Measurements from ENCODE around the gene ADORA3. TPM values are rescaled to one million over a fixed set of nuclear protein-coding genes. Genes with fewer than 3 reads are reported as not detected.

ADORA3 gene
- total RNA-seq, 2 experiments from 2014 or later = not detected

- H3K4me1 Mint-ChIP-seq (ENCODE audit: low read depth) = peaks cover 23% of the 10 kb centered on the region
- ATAC-seq (ENCODE audit: poor library complexity) = no peak
- H3K9me3 Mint-ChIP-seq = no peaks in the 10 kb centered on the region
Measured at GRCh38 chr1:111463029-111463683, 40.3 kb downstream of the ADORA3 start.

GRCh38 chr1:111462370-111463028 lies 40.9 kb downstream of the ADORA3 start:
- CTCF ChIA-PET = no interaction called here

More at GRCh38 chr1:111463029-111463683, 40.3 kb downstream of the ADORA3 start:
- intact Hi-C loops (cut with DNase I, micrococcal nuclease) = no loop called here
- ChIA-PET POLR2A (interaction anchor here (2.3 to 2.4 kb wide), 2 partner anchors 14 to 45 kb away, joined by 7 to 8 read pairs; no protein-coding TSS in a partner anchor), CTCF (interaction anchor here (1.4 kb wide), 1 partner anchor 45 kb away, joined by 3 read pairs; no protein-coding TSS in a partner anchor)
- Histone ChIP-seq H3K4me3 (ENCODE audit: low read length) (no peak overlapping the region), H3K27me3 (ENCODE audit: control insufficient read depth in 1 of 2, insufficient read depth in 2 of 2, low read length in 2 of 2) (no peaks in the 10 kb centered on the region), H3K27ac (ENCODE audit: low read depth in 1 of 2, low read length in 2 of 2) (no peak overlapping the region), H3K4me1 (ENCODE audit: insufficient read depth, low read length) (no peaks in the 10 kb centered on the region), H3K36me3 (ENCODE audit: insufficient read depth, low read length) (peaks cover 45% of the 10 kb centered on the region), H3K9me3 (ENCODE audit: control insufficient read depth in 1 of 2, insufficient read depth in 1 of 2, low read length in 2 of 2) (no peaks in the 10 kb centered on the region)
- no peak overlapping the region for H3K4me3 Mint-ChIP-seq
- H3K36me3 Mint-ChIP-seq (ENCODE audit: low read depth) = peaks cover 76% of the 10 kb centered on the region
- TF ChIP-seq CTCF (IDR thresholded peaks at IDR 0.05) = no peak
- DNase-seq = no peak
- H3K27ac Mint-ChIP-seq = peak overlapping the region; percentile 18
- H3K27me3 Mint-ChIP-seq = no peaks in the 10 kb centered on the region

GRCh38 chr1:111461765-111462164 lies 41.7 kb downstream of the ADORA3 start:
- Histone ChIP-seq H3K4me1 (ENCODE audit: insufficient read depth, low read length) (no peaks in the 10 kb centered on the region), H3K36me3 (ENCODE audit: insufficient read depth, low read length) (peaks cover 56% of the 10 kb centered on the region), H3K4me3 (ENCODE audit: low read length) (no peak overlapping the region), H3K9me3 (ENCODE audit: control insufficient read depth in 1 of 2, insufficient read depth in 1 of 2, low read length in 2 of 2) (no peaks in the 10 kb centered on the region), H3K27me3 (ENCODE audit: control insufficient read depth in 1 of 2, insufficient read depth in 2 of 2, low read length in 2 of 2) (no peaks in the 10 kb centered on the region), H3K27ac (ENCODE audit: low read depth in 1 of 2, low read length in 2 of 2) (no peak overlapping the region)
- Mint-ChIP-seq H3K9me3 (no peaks in the 10 kb centered on the region), H3K4me3 (no peak overlapping the region), H3K36me3 (ENCODE audit: low read depth) (peaks cover 84% of the 10 kb centered on the region), H3K4me1 (ENCODE audit: low read depth) (peaks cover 23% of the 10 kb centered on the region), H3K27me3 (no peaks in the 10 kb centered on the region), H3K27ac (no peak overlapping the region)
- DNase-seq (no peak), ATAC-seq (ENCODE audit: poor library complexity) (no peak)
- intact Hi-C loops (cut with DNase I, micrococcal nuclease) = no loop called here
- POLR2A ChIA-PET = interaction anchor here (2.3 kb wide), 1 partner anchor 15 kb away, joined by 7 read pairs; no protein-coding TSS in a partner anchor
- TF ChIP-seq CTCF (IDR thresholded peaks at IDR 0.05) = no peak
- CTCF ChIA-PET = interaction anchor here (1.1 kb wide), 1 partner anchor 21 kb away, joined by 4 read pairs; no protein-coding TSS in a partner anchor

More at GRCh38 chr1:111462370-111463028, 40.9 kb downstream of the ADORA3 start:
- H3K9me3 Mint-ChIP-seq = no peaks in the 10 kb centered on the region
- Histone ChIP-seq H3K27ac (ENCODE audit: low read depth in 1 of 2, low read length in 2 of 2) (no peak overlapping the region), H3K4me1 (ENCODE audit: insufficient read depth, low read length) (no peaks in the 10 kb centered on the region), H3K27me3 (ENCODE audit: control insufficient read depth in 1 of 2, insufficient read depth in 2 of 2, low read length in 2 of 2) (no peaks in the 10 kb centered on the region), H3K9me3 (ENCODE audit: control insufficient read depth in 1 of 2, insufficient read depth in 1 of 2, low read length in 2 of 2) (no peaks in the 10 kb centered on the region), H3K4me3 (ENCODE audit: low read length) (no peak overlapping the region), H3K36me3 (ENCODE audit: insufficient read depth, low read length) (peaks cover 49% of the 10 kb centered on the region)
- POLR2A ChIA-PET = interaction anchor here (2.3 kb wide), 1 partner anchor 14 kb away, joined by 7 read pairs; no protein-coding TSS in a partner anchor
- DNase-seq = no peak
- H3K36me3 Mint-ChIP-seq (ENCODE audit: low read depth) = peaks cover 78% of the 10 kb centered on the region
- H3K4me1 Mint-ChIP-seq (ENCODE audit: low read depth) = peaks cover 23% of the 10 kb centered on the region
- intact Hi-C loops (cut with DNase I, micrococcal nuclease) = no loop called here
- H3K27me3 Mint-ChIP-seq = no peaks in the 10 kb centered on the region
- H3K4me3 Mint-ChIP-seq = no peak overlapping the region
- peak overlapping the region; percentile 18 for H3K27ac Mint-ChIP-seq
- ATAC-seq (ENCODE audit: poor library complexity) = no peak
- no peak for TF ChIP-seq CTCF (IDR thresholded peaks at IDR 0.05)
